Measurements from ENCODE around the gene METTL25. TPM values are rescaled to one million over a fixed set of nuclear protein-coding genes. Genes with fewer than 3 reads are reported as not detected.

Gene METTL25
- total RNA-seq, 1 experiment from 2014 or later: 11.6 TPM

GRCh38 chr12:82400819-82401218 lies 42.5 kb downstream of the METTL25 start:
- no peak overlapping the region for H4K5ac ChIP-seq (ENCODE audit: insufficient read length, low read depth, low read length)

More at GRCh38 chr12:82400819-82401218, 42.5 kb downstream of the METTL25 start:
- Histone ChIP-seq H3K9ac (ENCODE audit: extremely low read depth, insufficient read length, low read length) (no peak overlapping the region), H3K23me2 (ENCODE audit: insufficient read length, low read depth, low read length, poor library complexity, severe bottlenecking) (no peaks in the 10 kb centered on the region), H3K14ac (ENCODE audit: insufficient read depth, low read length) (no peak overlapping the region), H2BK20ac (ENCODE audit: low read depth, low read length, poor library complexity, severe bottlenecking) (no peak overlapping the region), H4K20me1 (ENCODE audit: control insufficient read depth, insufficient read depth, insufficient read length) (no peaks in the 10 kb centered on the region), H2BK12ac (ENCODE audit: insufficient read length, low read depth, low read length) (no peak overlapping the region), H3K79me1 (ENCODE audit: insufficient read depth, low read depth, low read length, poor library complexity, severe bottlenecking) (no peaks in the 10 kb centered on the region), H2BK120ac (ENCODE audit: low read depth, low read length, poor library complexity, severe bottlenecking) (no peak overlapping the region), H3K23ac (ENCODE audit: insufficient read length, low read depth, low read length) (no peak overlapping the region), H2AFZ (ENCODE audit: low read length) (no peak overlapping the region), H3K4ac (ENCODE audit: low read depth, low read length) (no peak overlapping the region), H2AK5ac (ENCODE audit: insufficient read length, low read length) (no peak overlapping the region), H4K8ac (replicated peaks; ENCODE audit: insufficient read length, low read depth, low read length) (no peak overlapping the region), H3K4me2 (ENCODE audit: insufficient read depth, insufficient read length, low read length) (no peak overlapping the region), H3T11ph (ENCODE audit: low read length) (no peak overlapping the region), H3K27ac (ENCODE audit: insufficient read length, low read depth, low read length) (no peak overlapping the region), H3K18ac (ENCODE audit: insufficient read length, low read depth, low read length) (no peak overlapping the region), H3K27me3 (ENCODE audit: insufficient read depth, low read length) (no peaks in the 10 kb centered on the region), H2BK15ac (ENCODE audit: low read depth, low read length) (no peak overlapping the region), H2BK5ac (ENCODE audit: insufficient read length, low read length) (no peak overlapping the region), H3K4me1 (ENCODE audit: insufficient read depth, low read length) (no peaks in the 10 kb centered on the region), H3K9me3 (ENCODE audit: control insufficient read depth, low read depth, low read length) (no peaks in the 10 kb centered on the region), H3K79me2 (ENCODE audit: insufficient read depth, low read length) (no peaks in the 10 kb centered on the region), H4K91ac (ENCODE audit: insufficient read length, low read depth, low read length) (no peak overlapping the region), H3K56ac (ENCODE audit: insufficient read length, low read depth, low read length) (no peak overlapping the region)
- no CpG with 5 or more reads among the region's 2 CpGs for WGBS (ENCODE audit: extremely low coverage, insufficient read length, low lambda C conversion rate)
- H3K36me3 Mint-ChIP-seq (ENCODE audit: insufficient read depth in 1 of 3, low read depth in 3 of 3): peaks cover 0 to 3% (median 0%) of the 10 kb centered on the region in 3 experiments; a peak in 3 of 7 replicates
- no peaks in the 10 kb centered on the region for H3K4me1 Mint-ChIP-seq
- H3K9me3 Mint-ChIP-seq: no peaks in the 10 kb centered on the region
- no peak for TF ChIP-seq CTCF (conservative IDR thresholded peaks at IDR 0.05)
- DNase-seq: no peak
- no peak overlapping the region for H3K4me3 Mint-ChIP-seq
- H3K27me3 Mint-ChIP-seq (ENCODE audit: low read depth): no peaks in the 10 kb centered on the region
- H3K27ac Mint-ChIP-seq: no peak overlapping the region
